Heart left ventricle (tissue), 13 donors: Measurements from ENCODE around the gene MYB.

ENCODE experiments used
- CTCF ChIP-seq, 12 donors: fragments of 200-600 bp; sonication (generic) in 4 of 12; IDR thresholded peaks; one replicate each; pipeline versions ENCODE4 v1.5.0 to v1.8.0; 2018 to 2022; ENCODE audit warnings: antibody characterized with exemption in 12 of 12, mild to moderate bottlenecking in 5 of 12
- POLR2A ChIP-seq, 2 donors: fragments of 450-650 bp; IDR thresholded peaks; one replicate each; pipeline ENCODE4 v1.6.1; 2017; ENCODE audit warnings: antibody characterized with exemption in 2 of 2, mild to moderate bottlenecking in 2 of 2, moderate library complexity in 2 of 2
- donor health status: ischemic (EF 13 %, LVEDD 7.1; RV severe dilation, severe dysfunction).
- donor health status: DM: no; HTN: yes; CAD: no.
- donor health status: DM: no; HTN: no; CAD: no.
- donor health status: ischemic (EF 25% LVEDD 6.9; RV normal size, moderate dysfunction).
- donor health status: ischemic (EF 25% LVEDD 5.7; RV mildly dilated, moderate dysfunction).
- donor health status: ischemic (EF 35%, LVEDD 5.7; RV mildly dilated, moderate dysfunction).
- donor health status: nonischemic (EF 11% LVEDD 7.7; RV severe dilation, severe dysfunction).
- donor health status: DM: yes; HTN: yes; CAD: no.
- donor health status: PGD.
- donor health status: ischemic (EF 29% LVEDD 5.4; RV normal size, mild dysfunction).
- donor health status: nonischemic (EF 23%, LVEDD 6.1; RV moderate dilation, normal function).

- TF ChIP-seq CTCF (IDR thresholded peaks at IDR 0.05) = no peak
- TF ChIP-seq POLR2A (IDR thresholded peaks at IDR 0.05) = no peak
Measured at GRCh38 chr6:135215563-135215962, 34.5 kb downstream of the MYB start.
